Stimulated activated naive B cell treated with anti-CD40 and anti-IgM and Interleukin-4, amounts not matched to agents 10 μg/mL and 1 μg/mL and 100 μg/mL, for 72 hours (primary cell): ENCODE measurements around the gene MTA1.

ENCODE experiments used
- ATAC-seq, 2 donors: fragments of 150-1000 bp; cut with Tn5 transposase; replicated peaks; 2 replicates each; pipeline ENCODE4 v1.10.0; 2021; ENCODE audit warnings: moderate library complexity in 1 of 2
- DNase-seq: peaks from one replicate; pipeline ENCODE4 v3.0.0; 2021
- H3K27ac Mint-ChIP-seq: one replicate; pipeline ENCODE4 v1.8.0; 2022; ENCODE audit warnings: mild to moderate bottlenecking, mixed read lengths
- H3K27me3 Mint-ChIP-seq, 2 donors: one replicate each; pipeline ENCODE4 v1.8.0; 2022; ENCODE audit warnings: mixed read lengths in 2 of 2
- H3K36me3 Mint-ChIP-seq, 2 donors: one replicate each; pipeline ENCODE4 v1.8.0; 2022; ENCODE audit warnings: mixed read lengths in 2 of 2, mild to moderate bottlenecking in 1 of 2
- H3K4me1 Mint-ChIP-seq, 2 donors: one replicate each; pipeline ENCODE4 v1.8.0; 2022; ENCODE audit warnings: mixed read lengths in 2 of 2, mild to moderate bottlenecking in 1 of 2
- H3K4me3 Mint-ChIP-seq, 2 donors: one replicate each; pipeline ENCODE4 v1.8.0; 2022; ENCODE audit warnings: mild to moderate bottlenecking in 2 of 2, mixed read lengths in 2 of 2, moderate library complexity in 1 of 2
- H3K9me3 Mint-ChIP-seq, 2 donors: one replicate each; pipeline ENCODE4 v1.8.0; 2022; ENCODE audit warnings: mixed read lengths in 2 of 2, mild to moderate bottlenecking in 1 of 2

The MTA1 gene

GRCh38 chr14:105456736-105457617 is 37.4 kb downstream of the MTA1 start:
- ATAC-seq (no peak), DNase-seq (no peak)
- no peaks in the 10 kb centered on the region for H3K27me3 Mint-ChIP-seq
- H3K36me3 Mint-ChIP-seq = peaks cover 34 to 42% of the 10 kb centered on the region in 2 donors
- no peaks in the 10 kb centered on the region for H3K9me3 Mint-ChIP-seq
- peaks cover 11 to 13% of the 10 kb centered on the region in 2 donors for H3K4me1 Mint-ChIP-seq
- H3K4me3 Mint-ChIP-seq = no peak overlapping the region
- no peak overlapping the region for H3K27ac Mint-ChIP-seq

- peaks cover 26 to 34% of the 10 kb centered on the region in 2 donors for H3K36me3 Mint-ChIP-seq
- H3K27ac Mint-ChIP-seq = no peak overlapping the region
- H3K27me3 Mint-ChIP-seq = no peaks in the 10 kb centered on the region
- H3K4me3 Mint-ChIP-seq = no peak overlapping the region
- H3K4me1 Mint-ChIP-seq = peaks cover 11 to 13% of the 10 kb centered on the region in 2 donors
- H3K9me3 Mint-ChIP-seq = no peaks in the 10 kb centered on the region
- DNase-seq (no peak), ATAC-seq (no peak)
Observed at GRCh38 chr14:105458010-105458409, 38.4 kb downstream of the MTA1 start.

- no peak for DNase-seq
- no peaks in the 10 kb centered on the region for H3K9me3 Mint-ChIP-seq
- no peak for ATAC-seq
- peaks cover 8 to 11% of the 10 kb centered on the region in 2 donors for H3K4me1 Mint-ChIP-seq
- H3K27ac Mint-ChIP-seq = peak overlapping the region; percentile 47
- no peak overlapping the region for H3K4me3 Mint-ChIP-seq
- H3K27me3 Mint-ChIP-seq = no peaks in the 10 kb centered on the region
- peaks cover 25 to 35% of the 10 kb centered on the region in 2 donors for H3K36me3 Mint-ChIP-seq
Observed at GRCh38 chr14:105458571-105458970, 38.9 kb downstream of the MTA1 start.

GRCh38 chr14:105460116-105460515 is 40.5 kb downstream of the MTA1 start:
- peaks cover 24 to 33% of the 10 kb centered on the region in 2 donors for H3K36me3 Mint-ChIP-seq
- peaks cover 0 to 8% of the 10 kb centered on the region in 2 donors for H3K4me1 Mint-ChIP-seq
- no peak overlapping the region for H3K4me3 Mint-ChIP-seq
- H3K27ac Mint-ChIP-seq = no peak overlapping the region
- DNase-seq (no peak), ATAC-seq (no peak)
- H3K9me3 Mint-ChIP-seq = no peaks in the 10 kb centered on the region
- H3K27me3 Mint-ChIP-seq = no peaks in the 10 kb centered on the region

GRCh38 chr14:105460616-105461015 is 41.0 kb downstream of the MTA1 start:
- Mint-ChIP-seq H3K4me1 (peaks cover 0 to 4% of the 10 kb centered on the region in 2 donors), H3K27ac (no peak overlapping the region), H3K27me3 (no peaks in the 10 kb centered on the region), H3K4me3 (no peak overlapping the region), H3K9me3 (no peaks in the 10 kb centered on the region), H3K36me3 (peaks cover 22 to 31% of the 10 kb centered on the region in 2 donors)
- DNase-seq = no peak
- no peak for ATAC-seq

GRCh38 chr14:105461903-105462302 is 42.3 kb downstream of the MTA1 start:
- ATAC-seq (no peak), DNase-seq (no peak)
- no peak overlapping the region for H3K27ac Mint-ChIP-seq
- no peaks in the 10 kb centered on the region for H3K27me3 Mint-ChIP-seq
- peaks cover 0 to 4% of the 10 kb centered on the region in 2 donors for H3K4me1 Mint-ChIP-seq
- no peak overlapping the region for H3K4me3 Mint-ChIP-seq
- H3K36me3 Mint-ChIP-seq = peaks cover 21 to 27% of the 10 kb centered on the region in 2 donors
- H3K9me3 Mint-ChIP-seq = no peaks in the 10 kb centered on the region

GRCh38 chr14:105464501-105464900 is 44.9 kb downstream of the MTA1 start:
- H3K9me3 Mint-ChIP-seq = no peaks in the 10 kb centered on the region

GRCh38 chr14:105465209-105466031 is 45.8 kb downstream of the MTA1 start:
- H3K4me3 Mint-ChIP-seq = no peak overlapping the region
- DNase-seq = no peak
- H3K4me1 Mint-ChIP-seq = peaks cover 0 to 4% of the 10 kb centered on the region in 2 donors

More at GRCh38 chr14:105464501-105464900, 44.9 kb downstream of the MTA1 start:
- Mint-ChIP-seq H3K4me1 (peaks cover 0 to 4% of the 10 kb centered on the region in 2 donors), H3K36me3 (peaks cover 25 to 26% of the 10 kb centered on the region in 2 donors), H3K27ac (no peak overlapping the region), H3K4me3 (no peak overlapping the region), H3K27me3 (no peaks in the 10 kb centered on the region)
- DNase-seq (no peak), ATAC-seq (no peak)

GRCh38 chr14:105466531-105467248 is 47.1 kb downstream of the MTA1 start:
- ATAC-seq (no peak), DNase-seq (no peak)
- H3K4me1 Mint-ChIP-seq = peaks cover 2 to 3% of the 10 kb centered on the region in 2 donors
- H3K27me3 Mint-ChIP-seq = no peaks in the 10 kb centered on the region
- H3K9me3 Mint-ChIP-seq = no peaks in the 10 kb centered on the region
- H3K4me3 Mint-ChIP-seq = no peak overlapping the region
- peak overlapping the region; percentile 59 for H3K27ac Mint-ChIP-seq
- peaks cover 19 to 25% of the 10 kb centered on the region in 2 donors for H3K36me3 Mint-ChIP-seq

More at GRCh38 chr14:105465209-105466031, 45.8 kb downstream of the MTA1 start:
- no peaks in the 10 kb centered on the region for H3K9me3 Mint-ChIP-seq
- H3K27me3 Mint-ChIP-seq = no peaks in the 10 kb centered on the region
- peaks cover 28 to 30% of the 10 kb centered on the region in 2 donors for H3K36me3 Mint-ChIP-seq
- no peak for ATAC-seq
- no peak overlapping the region for H3K27ac Mint-ChIP-seq

- Mint-ChIP-seq H3K27ac (peak overlapping the region; percentile 59), H3K4me1 (peaks cover 5 to 6% of the 10 kb centered on the region in 2 donors), H3K9me3 (no peaks in the 10 kb centered on the region), H3K4me3 (no peak overlapping the region), H3K36me3 (peaks cover 19 to 26% of the 10 kb centered on the region in 2 donors), H3K27me3 (no peaks in the 10 kb centered on the region)
- DNase-seq (no peak), ATAC-seq (no peak)
Observed at GRCh38 chr14:105467249-105467941, 47.8 kb downstream of the MTA1 start.

- H3K4me1 Mint-ChIP-seq = peaks cover 6% of the 10 kb centered on the region in 2 donors
- no peak overlapping the region for H3K27ac Mint-ChIP-seq
- H3K36me3 Mint-ChIP-seq = peaks cover 18 to 23% of the 10 kb centered on the region in 2 donors
- DNase-seq (no peak), ATAC-seq (no peak)
- H3K27me3 Mint-ChIP-seq = no peaks in the 10 kb centered on the region
- no peak overlapping the region for H3K4me3 Mint-ChIP-seq
- H3K9me3 Mint-ChIP-seq = no peaks in the 10 kb centered on the region
Observed at GRCh38 chr14:105467942-105468471, 48.4 kb downstream of the MTA1 start.

- DNase-seq (no peak), ATAC-seq (no peak)
- Mint-ChIP-seq H3K4me1 (peaks cover 10 to 11% of the 10 kb centered on the region in 2 donors), H3K9me3 (no peaks in the 10 kb centered on the region), H3K4me3 (no peak overlapping the region), H3K27me3 (no peaks in the 10 kb centered on the region), H3K27ac (no peak overlapping the region), H3K36me3 (peaks cover 13 to 16% of the 10 kb centered on the region in 2 donors)
Observed at GRCh38 chr14:105468621-105469241, 49.1 kb downstream of the MTA1 start.
